Measurements from ENCODE around the gene CPT1A.

- TF ChIP-seq POLR2AphosphoS5 (IDR thresholded peaks at IDR 0.05) (no peak), POLR2A (IDR thresholded peaks at IDR 0.05) (no peak), CTCF (IDR thresholded peaks at IDR 0.05) (no peak)
These were observed 49.2 kb downstream of the CPT1A start for GRCh38 chr11:68792400-68792966.
